GDM1 (cell line): ENCODE results near the gene PRR16.

ENCODE experiments used
- DNase-seq: peaks from one replicate; lab custom pipeline; 2025; lab: John Stamatoyannopoulos, UW

PRR16 gene

GRCh38 chr5:120576588-120576987, 112.5 kb downstream of the PRR16 start:
- no peak for DNase-seq

- DNase-seq, result no peak
These were observed 118.5 kb downstream of the PRR16 start for GRCh38 chr5:120582635-120583034.

GRCh38 chr5:120586646-120587045, 122.5 kb downstream of the PRR16 start:
- DNase-seq, result no peak

GRCh38 chr5:120591911-120592310, 127.8 kb downstream of the PRR16 start:
- DNase-seq, result no peak

- DNase-seq, result no peak
These were observed 135.5 kb downstream of the PRR16 start for GRCh38 chr5:120599576-120599975.

- DNase-seq, result no peak
These were observed 136.5 kb downstream of the PRR16 start for GRCh38 chr5:120600639-120601038.

- no peak for DNase-seq
These were observed 137.9 kb downstream of the PRR16 start for GRCh38 chr5:120602033-120602432.

- no peak for DNase-seq
These were observed 140.8 kb downstream of the PRR16 start for GRCh38 chr5:120604884-120605283.

GRCh38 chr5:120605325-120606079, 141.4 kb downstream of the PRR16 start:
- DNase-seq, result no peak

- DNase-seq, result no peak
These were observed 145.5 kb downstream of the PRR16 start for GRCh38 chr5:120609570-120609969.

GRCh38 chr5:120610145-120610544, 146.0 kb downstream of the PRR16 start:
- DNase-seq, result no peak

GRCh38 chr5:120613729-120614128, 149.6 kb downstream of the PRR16 start:
- DNase-seq, result no peak

GRCh38 chr5:120614531-120615180, 150.6 kb downstream of the PRR16 start:
- DNase-seq, result no peak

- DNase-seq, result no peak
These were observed 152.0 kb downstream of the PRR16 start for GRCh38 chr5:120615967-120616645.

- DNase-seq, result no peak
These were observed 157.2 kb downstream of the PRR16 start for GRCh38 chr5:120621339-120621738.

- no peak for DNase-seq
These were observed 160.0 kb downstream of the PRR16 start for GRCh38 chr5:120624021-120624563.

- DNase-seq, result no peak
These were observed 164.1 kb downstream of the PRR16 start for GRCh38 chr5:120628156-120628555.

GRCh38 chr5:120630550-120630949, 166.4 kb downstream of the PRR16 start:
- DNase-seq, result no peak

GRCh38 chr5:120631611-120632010, 167.5 kb downstream of the PRR16 start:
- DNase-seq, result no peak

- DNase-seq, result no peak
These were observed 168.3 kb downstream of the PRR16 start for GRCh38 chr5:120632430-120632829.

- DNase-seq, result no peak
These were observed 174.3 kb downstream of the PRR16 start for GRCh38 chr5:120638449-120638848.

- no peak for DNase-seq
These were observed 176.7 kb downstream of the PRR16 start for GRCh38 chr5:120640778-120641177.

- no peak for DNase-seq
These were observed 180.4 kb downstream of the PRR16 start for GRCh38 chr5:120644516-120644915.
